HepG2 (cell line): ENCODE data around the gene NAT9. TPM values are rescaled to one million over a fixed set of nuclear protein-coding genes. Genes with fewer than 3 reads are reported as not detected.

ENCODE experiments used
- ATAC-seq: fragments of 200-7000 bp; cut with Tn5 transposase; 3 replicates; pipeline ENCODE4 v1.9.1; 2020; ENCODE audit warnings: mild to moderate bottlenecking, moderate library complexity
- BruUV-seq: library from RNA; stranded (reverse); fragments of 400-500 nt; replicated peaks from 2 replicates; lab custom pipeline; 2021; lab: Mats Ljungman, UMichigan
- CTCF ChIA-PET: fragments of 300-600 bp; formaldehyde crosslinking; extraction: SDS; loops from one replicate; lab custom pipeline; 2021; ENCODE audit warnings: low total read pairs, inconsistent platforms, low intra/inter-chr PET ratio; lab: Yijun Ruan, JAX
- POLR2A ChIA-PET: fragments of 350-600 bp; sonication (Branson Sonifier 250); formaldehyde crosslinking; loops from one replicate; lab custom pipeline; 2020; ENCODE audit warnings: antibody characterized with exemption, inconsistent platforms; lab: Yijun Ruan, JAX
- DNase-seq: peaks from one replicate; pipeline ENCODE4 v3.0.0-alpha.2; 2015; ENCODE audit warnings: low spot score
- FAIRE-seq: peaks from 3 replicates; lab custom pipeline; 2011; peaks lifted over from hg19 to GRCh38; lab: Jason Lieb, UNC
- H2AFZ ChIP-seq: one replicate; pipeline ENCODE4 v1.6.1; 2011; ENCODE audit warnings: low read length, inconsistent platforms
- H3K27ac ChIP-seq: fragments of 300-600 bp; 3 replicates; pipeline ENCODE4 v1.8.0; 2011; ENCODE audit warnings: mixed run types, mild to moderate bottlenecking, mixed read lengths, low read length, inconsistent platforms; ENCODE audit not compliant: insufficient read depth; ENCODE audit errors: extremely low read length
- H3K27me3 ChIP-seq, 2 experiments: fragments of 200-600 bp in 1 of 2; 2 replicates in 1 of 2; 3 replicates in 1 of 2; pipeline versions ENCODE4 v1.6.0 to v1.8.0; 2011; ENCODE audit warnings: low read length in 2 of 2, mild to moderate bottlenecking in 2 of 2, moderate library complexity in 2 of 2, inconsistent platforms in 1 of 2; ENCODE audit not compliant: insufficient read depth in 2 of 2, control insufficient read depth in 1 of 2
- H3K36me3 ChIP-seq, 2 experiments: fragments of 200-600 bp in 1 of 2; replicated peaks in 1 of 2; 2 replicates in 1 of 2; 3 replicates in 1 of 2; pipeline versions ENCODE4 v1.5.1 to v1.8.0; 2011; ENCODE audit warnings: low read length in 2 of 2, inconsistent platforms in 1 of 2; ENCODE audit not compliant: insufficient read depth in 2 of 2, control insufficient read depth in 1 of 2
- H3K4me1 ChIP-seq: 2 replicates; pipeline ENCODE4 v1.5.1; 2012; ENCODE audit warnings: low read length, inconsistent platforms; ENCODE audit not compliant: insufficient read depth
- H3K4me2 ChIP-seq: 2 replicates; pipeline ENCODE4 v1.6.0; 2011; ENCODE audit warnings: low read depth, low read length, inconsistent platforms
- H3K4me3 ChIP-seq, 3 experiments: fragments of 200-600 bp in 1 of 3; sonication (generic), shearing (Covaris generic) in 1 of 3; replicated peaks in 1 of 3; 2 replicates each; pipeline ENCODE4 v1.5.1; 2011 to 2016; ENCODE audit warnings: low read length in 3 of 3, inconsistent platforms in 2 of 3, low read depth in 2 of 3, mild to moderate bottlenecking in 2 of 3, control low read depth in 1 of 3, mixed read lengths in 1 of 3; ENCODE audit not compliant: insufficient read depth in 1 of 3
- H3K79me2 ChIP-seq: one replicate; pipeline ENCODE4 v1.6.1; 2011; ENCODE audit warnings: low read length, inconsistent platforms; ENCODE audit not compliant: insufficient read depth
- H3K9ac ChIP-seq: 2 replicates; pipeline ENCODE4 v1.6.0; 2011; ENCODE audit warnings: mild to moderate bottlenecking, low read depth, low read length, inconsistent platforms; ENCODE audit not compliant: insufficient read depth
- H3K9me3 ChIP-seq: 2 replicates; pipeline ENCODE4 v1.5.1; 2012; ENCODE audit warnings: mild to moderate bottlenecking, low read length
- H4K20me1 ChIP-seq: 2 replicates; pipeline ENCODE4 v1.6.0; 2011; ENCODE audit warnings: inconsistent platforms, mild to moderate bottlenecking, low read length, moderate library complexity; ENCODE audit not compliant: insufficient read depth
- ATAD3A ChIP-seq: sonication (generic); formaldehyde crosslinking; IDR thresholded peaks from 2 replicates; pipeline ENCODE4 v1.4.0; 2020; ENCODE audit warnings: missing genetic modification reagents
- NFKB2 ChIP-seq: sonication (generic); formaldehyde crosslinking; IDR thresholded peaks from 2 replicates; pipeline ENCODE4 v1.4.0; 2020; ENCODE audit warnings: missing genetic modification reagents, borderline replicate concordance
- POLR2G ChIP-seq: fragments of 200-400 bp; formaldehyde crosslinking; IDR thresholded peaks from 2 replicates; pipeline ENCODE4 v1.6.1; 2018; ENCODE audit warnings: mild to moderate bottlenecking, low read depth, low read length, moderate library complexity
- SIN3B ChIP-seq: fragments of 150-350 bp; IDR thresholded peaks from 2 replicates; pipeline ENCODE4 v1.6.1; 2014; ENCODE audit warnings: low read length
- TSC22D2 ChIP-seq: sonication (generic); formaldehyde crosslinking; IDR thresholded peaks from 2 replicates; pipeline ENCODE4 v1.5.1; 2020; ENCODE audit warnings: missing genetic modification reagents, mild to moderate bottlenecking, borderline replicate concordance
- XRCC5 ChIP-seq: fragments of 200-400 bp; formaldehyde crosslinking; optimal IDR thresholded peaks from 2 replicates; pipeline ENCODE3; 2017; ENCODE audit warnings: mild to moderate bottlenecking, low read length
- ZNF225 ChIP-seq: sonication (generic); formaldehyde crosslinking; IDR thresholded peaks from 2 replicates; pipeline ENCODE4 v1.4.0; 2020; ENCODE audit warnings: mild to moderate bottlenecking, missing genetic modification reagents
- ZNF251 ChIP-seq: sonication (generic); formaldehyde crosslinking; IDR thresholded peaks from 2 replicates; pipeline ENCODE4 v1.9.0; 2021; ENCODE audit warnings: mild to moderate bottlenecking, missing genetic modification reagents
- ZNF256 ChIP-seq: sonication (generic); formaldehyde crosslinking; conservative IDR thresholded peaks from 2 replicates; pipeline ENCODE4 v1.4.0; 2020; ENCODE audit warnings: missing genetic modification reagents
- ZNF460 ChIP-seq: sonication (generic); formaldehyde crosslinking; IDR thresholded peaks from 2 replicates; pipeline ENCODE4 v1.5.1; 2020; ENCODE audit warnings: missing genetic modification reagents, mild to moderate bottlenecking, borderline replicate concordance
- WGBS: methylation state at CpG from one replicate; pipeline ENCODE4 v1.1.6; 2017; ENCODE audit warnings: low lambda C conversion rate; 5-methylcytosine and 5-hydroxymethylcytosine counted together
- in situ Hi-C: cut with HindIII; loops from 2 replicates; pipeline ENCODE4 v1.10.0; 2017; ENCODE audit warnings: low pct_unique_long_range_greater_than_20kb; ENCODE audit not compliant: extremely low pct_ligation_motif_present
- intact Hi-C: fragments of 100-400 bp; cut with micrococcal nuclease; formaldehyde crosslinking; loops from one replicate; pipeline ENCODE4 v1.10.0; 2022; ENCODE audit not compliant: unreplicated experiment
- polyA plus RNA-seq, 8 experiments: library from polyadenylated mRNA; depleted of rRNA in 3 of 8; stranded (reverse) in 7 of 8; unstranded in 1 of 8; fragments of >200 nt; fragmentation: Illumina TruSeq in 4 of 8; extraction: Trizol in 4 of 8; gene quantifications; 2 replicates each; pipeline versions ENCODE4 v1.2.1 to v1.2.3, GENCODE V29; 2011 to 2016; ENCODE audit warnings: low read depth in 4 of 8, missing spikeins in 1 of 8, mixed read lengths in 1 of 8; ENCODE audit not compliant: insufficient read depth in 1 of 8
- total RNA-seq, 5 experiments: library from RNA; depleted of rRNA; stranded (reverse); fragments of >200 nt; fragmentation: Illumina TruSeq; extraction: Trizol; gene quantifications; 2 replicates each; pipeline ENCODE4 v1.2.3, GENCODE V29; 2016; ENCODE audit warnings: low read depth in 1 of 5
- TF ChIP-seq, protein P1 (sequence below): IDR thresholded peaks from 2 replicates; pipeline ENCODE4 v1.6.1; 2018; ENCODE audit warnings: missing genetic modification reagents
- TF ChIP-seq, protein P2 (sequence below): sonication (generic); formaldehyde crosslinking; IDR thresholded peaks from 2 replicates; pipeline ENCODE4 v1.4.0; 2020; ENCODE audit warnings: mild to moderate bottlenecking, missing genetic modification reagents
- TF ChIP-seq, protein P3 (sequence below): sonication (generic); formaldehyde crosslinking; IDR thresholded peaks from 2 replicates; pipeline ENCODE4 v1.4.0; 2020; ENCODE audit warnings: missing genetic modification reagents

Gene NAT9
- total and polyA plus RNA-seq, 2 of the 13 experiments (the other 11 are each of a cell fraction or from before 2014, with no cell fraction given) = 39.7 to 44.2 TPM

DNA sequence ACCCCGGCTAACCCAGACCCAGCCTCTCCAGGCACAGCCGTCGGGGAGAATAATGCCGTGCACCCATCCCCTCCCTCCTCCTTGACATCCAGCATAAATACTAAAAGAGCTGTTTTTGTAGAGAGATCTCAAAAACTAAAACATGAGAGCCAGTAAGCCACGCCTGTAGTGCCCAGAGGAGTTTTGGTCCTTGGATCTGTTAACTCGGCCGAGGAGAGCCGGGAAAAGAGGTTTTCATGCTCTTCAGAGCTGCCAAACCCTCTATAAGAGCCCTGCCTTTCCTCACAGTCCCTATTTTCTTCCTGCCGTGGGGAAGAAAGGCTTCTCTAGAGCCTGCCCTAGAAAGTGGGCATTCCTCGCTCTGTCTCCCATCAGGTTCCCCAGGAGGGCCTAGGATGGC lies 30.2 kb upstream of the NAT9 start:
- Histone ChIP-seq H3K9ac (no peak overlapping the region), H4K20me1 (no peaks in the 10 kb centered on the region), H2AFZ (no peak overlapping the region), H3K79me2 (no peaks in the 10 kb centered on the region), H3K4me1 (peaks cover 11% of the 10 kb centered on the region), H3K27me3 (no peaks in the 10 kb centered on the region), H3K4me3 (no peak overlapping the region)
- no peak for ATAC-seq
- whole genome bisulfite sequencing = 90% methylated on average over 10 of the region's 10 CpGs
- no peak for FAIRE-seq
- POLR2A ChIA-PET = no interaction called here
- DNase-seq = no peak
- intact Hi-C loops = no loop called here
- CTCF ChIA-PET = no interaction called here
- TF ChIP-seq ZNF256 (CRISPR knock-in tag) (no peak), ATAD3A (no peak), XRCC5 (no peak), POLR2G (no peak), ZNF225 (CRISPR knock-in tag) (no peak), NFKB2 (CRISPR knock-in tag) (no peak), ZNF460 (CRISPR knock-in tag) (no peak), TSC22D2 (CRISPR knock-in tag) (no peak), SIN3B (no peak), ZNF251 (CRISPR knock-in tag) (no peak)
- TF ChIP-seq, protein P1, sequence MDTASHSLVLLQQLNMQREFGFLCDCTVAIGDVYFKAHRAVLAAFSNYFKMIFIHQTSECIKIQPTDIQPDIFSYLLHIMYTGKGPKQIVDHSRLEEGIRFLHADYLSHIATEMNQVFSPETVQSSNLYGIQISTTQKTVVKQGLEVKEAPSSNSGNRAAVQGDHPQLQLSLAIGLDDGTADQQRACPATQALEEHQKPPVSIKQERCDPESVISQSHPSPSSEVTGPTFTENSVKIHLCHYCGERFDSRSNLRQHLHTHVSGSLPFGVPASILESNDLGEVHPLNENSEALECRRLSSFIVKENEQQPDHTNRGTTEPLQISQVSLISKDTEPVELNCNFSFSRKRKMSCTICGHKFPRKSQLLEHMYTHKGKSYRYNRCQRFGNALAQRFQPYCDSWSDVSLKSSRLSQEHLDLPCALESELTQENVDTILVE (CRISPR knock-in tag) = no peak
- TF ChIP-seq, protein P2, sequence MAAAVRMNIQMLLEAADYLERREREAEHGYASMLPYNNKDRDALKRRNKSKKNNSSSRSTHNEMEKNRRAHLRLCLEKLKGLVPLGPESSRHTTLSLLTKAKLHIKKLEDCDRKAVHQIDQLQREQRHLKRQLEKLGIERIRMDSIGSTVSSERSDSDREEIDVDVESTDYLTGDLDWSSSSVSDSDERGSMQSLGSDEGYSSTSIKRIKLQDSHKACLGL (CRISPR knock-in tag) = no peak
- TF ChIP-seq, protein P3, sequence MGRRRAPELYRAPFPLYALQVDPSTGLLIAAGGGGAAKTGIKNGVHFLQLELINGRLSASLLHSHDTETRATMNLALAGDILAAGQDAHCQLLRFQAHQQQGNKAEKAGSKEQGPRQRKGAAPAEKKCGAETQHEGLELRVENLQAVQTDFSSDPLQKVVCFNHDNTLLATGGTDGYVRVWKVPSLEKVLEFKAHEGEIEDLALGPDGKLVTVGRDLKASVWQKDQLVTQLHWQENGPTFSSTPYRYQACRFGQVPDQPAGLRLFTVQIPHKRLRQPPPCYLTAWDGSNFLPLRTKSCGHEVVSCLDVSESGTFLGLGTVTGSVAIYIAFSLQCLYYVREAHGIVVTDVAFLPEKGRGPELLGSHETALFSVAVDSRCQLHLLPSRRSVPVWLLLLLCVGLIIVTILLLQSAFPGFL (CRISPR knock-in tag) = no peak
- TF ChIP-seq, all 625 proteins: peak for 0
- Histone ChIP-seq H3K27ac (no peak overlapping the region), H3K9me3 (no peaks in the 10 kb centered on the region), H3K36me3 (peaks cover 0 to 6% of the 10 kb centered on the region in 2 experiments; a peak in 3 of 5 replicates), H3K4me2 (no peak overlapping the region)
- in situ Hi-C loops = no loop called here
- BruUV-seq = no TSS peak
